Vagina (tissue), 2 donors: ENCODE data around the gene KRTAP10-1.

ENCODE experiments used
- CTCF ChIP-seq, 3 experiments: fragments of 450-650 bp in 2 of 3; fragments of 200-600 bp in 1 of 3; sonication (generic) in 1 of 3; IDR thresholded peaks; one replicate each; pipeline ENCODE4 v1.5.1; 2017 to 2019; ENCODE audit warnings: antibody characterized with exemption in 3 of 3, mild to moderate bottlenecking in 2 of 3, moderate library complexity in 2 of 3
- POLR2A ChIP-seq, 2 donors: fragments of 450-650 bp; IDR thresholded peaks; one replicate each; pipeline ENCODE4 v1.6.1; 2017; ENCODE audit warnings: antibody characterized with exemption in 2 of 2, mild to moderate bottlenecking in 2 of 2, moderate library complexity in 2 of 2
- POLR2AphosphoS5 ChIP-seq, 2 donors: sonication (generic); formaldehyde crosslinking; IDR thresholded peaks; one replicate each; pipeline ENCODE4 v1.9.0; 2017; ENCODE audit warnings: antibody characterized with exemption in 2 of 2, mild to moderate bottlenecking in 2 of 2, low read depth in 1 of 2; ENCODE audit not compliant: insufficient read depth in 1 of 2

- TF ChIP-seq POLR2A (IDR thresholded peaks at IDR 0.05) (no peak), CTCF (IDR thresholded peaks at IDR 0.05) (no peak), POLR2AphosphoS5 (IDR thresholded peaks at IDR 0.05; ENCODE audit: insufficient read depth in 1 of 2, low read depth in 1 of 2) (no peak)
These were observed 23.2 kb downstream of the KRTAP10-1 start for GRCh38 chr21:44516828-44517174.
